ENCODE results near the gene APIP. TPM values are rescaled to one million over a fixed set of nuclear protein-coding genes. Genes with fewer than 3 reads are reported as not detected.

Gene APIP
- total RNA-seq, 1 donor from 2014 or later = 25.1 TPM

DNA sequence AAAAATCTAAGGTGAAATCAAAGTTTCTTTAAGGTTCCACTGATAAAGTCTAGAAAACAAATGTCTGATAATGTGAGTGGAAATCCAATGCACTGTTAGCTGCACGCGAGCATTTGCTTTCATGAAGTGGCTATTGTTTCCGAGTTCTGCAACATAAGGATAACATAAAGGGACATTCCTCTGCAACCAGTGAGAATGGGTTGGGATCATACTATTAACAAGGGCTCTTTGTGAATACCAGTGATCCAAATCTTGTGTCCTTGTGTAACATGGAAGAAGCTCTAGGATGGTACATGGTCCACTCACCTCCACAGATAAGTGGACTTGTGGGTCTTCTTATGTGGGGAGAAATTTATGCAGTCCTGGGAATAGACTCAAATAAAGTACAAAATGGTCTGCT is 24.6 kb downstream of the APIP start:
- Mint-ChIP-seq H3K9me3 (peaks cover 6% of the 10 kb centered on the region), H3K27ac (ENCODE audit: unreplicated experiment) (no peak overlapping the region), H3K27me3 (ENCODE audit: low read depth) (no peaks in the 10 kb centered on the region), H3K36me3 (ENCODE audit: low read depth) (peaks cover 14% of the 10 kb centered on the region), H3K4me1 (peaks cover 5% of the 10 kb centered on the region), H3K4me3 (no peak overlapping the region)
- TF ChIP-seq, protein P1, sequence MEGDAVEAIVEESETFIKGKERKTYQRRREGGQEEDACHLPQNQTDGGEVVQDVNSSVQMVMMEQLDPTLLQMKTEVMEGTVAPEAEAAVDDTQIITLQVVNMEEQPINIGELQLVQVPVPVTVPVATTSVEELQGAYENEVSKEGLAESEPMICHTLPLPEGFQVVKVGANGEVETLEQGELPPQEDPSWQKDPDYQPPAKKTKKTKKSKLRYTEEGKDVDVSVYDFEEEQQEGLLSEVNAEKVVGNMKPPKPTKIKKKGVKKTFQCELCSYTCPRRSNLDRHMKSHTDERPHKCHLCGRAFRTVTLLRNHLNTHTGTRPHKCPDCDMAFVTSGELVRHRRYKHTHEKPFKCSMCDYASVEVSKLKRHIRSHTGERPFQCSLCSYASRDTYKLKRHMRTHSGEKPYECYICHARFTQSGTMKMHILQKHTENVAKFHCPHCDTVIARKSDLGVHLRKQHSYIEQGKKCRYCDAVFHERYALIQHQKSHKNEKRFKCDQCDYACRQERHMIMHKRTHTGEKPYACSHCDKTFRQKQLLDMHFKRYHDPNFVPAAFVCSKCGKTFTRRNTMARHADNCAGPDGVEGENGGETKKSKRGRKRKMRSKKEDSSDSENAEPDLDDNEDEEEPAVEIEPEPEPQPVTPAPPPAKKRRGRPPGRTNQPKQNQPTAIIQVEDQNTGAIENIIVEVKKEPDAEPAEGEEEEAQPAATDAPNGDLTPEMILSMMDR (conservative IDR thresholded peaks at IDR 0.05) = no peak
- no peak for DNase-seq (ENCODE audit: low read depth, low spot score)

DNA sequence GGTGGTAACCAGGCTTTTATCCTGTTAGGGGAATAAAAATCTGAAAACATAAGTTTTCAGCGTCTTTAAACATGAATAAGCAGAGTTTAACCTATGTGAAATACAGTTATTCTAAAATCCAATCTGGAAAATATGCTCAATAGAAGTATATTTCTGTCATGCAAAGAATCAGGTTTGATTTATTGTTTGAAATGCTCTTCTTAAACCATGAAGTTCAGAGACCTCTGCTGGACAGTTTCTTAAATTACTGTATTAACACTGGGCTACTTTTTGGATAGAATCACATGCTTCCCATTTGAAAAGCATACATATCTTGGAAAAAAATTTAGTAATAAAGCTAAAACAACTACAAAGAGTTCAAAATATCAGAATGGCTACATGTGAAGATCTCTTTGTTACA is 25.4 kb downstream of the APIP start:
- Mint-ChIP-seq H3K36me3 (ENCODE audit: low read depth) (peaks cover 6% of the 10 kb centered on the region), H3K27me3 (ENCODE audit: low read depth) (no peaks in the 10 kb centered on the region), H3K27ac (ENCODE audit: unreplicated experiment) (no peak overlapping the region), H3K4me1 (peaks cover 5% of the 10 kb centered on the region), H3K4me3 (no peak overlapping the region), H3K9me3 (no peaks in the 10 kb centered on the region)
- TF ChIP-seq, protein P1 (conservative IDR thresholded peaks at IDR 0.05) = peak; percentile 70
- DNase-seq (ENCODE audit: low read depth, low spot score) = no peak

DNA sequence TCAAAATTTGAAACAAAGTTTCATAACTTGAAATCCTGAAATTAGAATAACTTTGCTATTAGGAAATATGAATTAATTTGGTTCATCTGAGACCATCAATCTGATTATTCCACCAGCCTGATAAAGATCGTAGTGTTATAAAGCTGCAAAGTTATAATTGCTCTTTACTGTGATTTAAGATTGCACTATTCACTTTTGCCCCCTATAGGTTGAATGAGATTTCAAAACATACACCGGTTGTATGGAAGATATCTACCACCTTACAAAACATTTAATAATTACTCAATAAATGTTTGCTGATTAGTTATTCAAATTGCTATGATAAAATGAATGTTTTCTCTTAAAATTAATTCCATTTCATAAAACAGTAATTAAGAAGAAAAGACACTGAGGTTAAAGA is 26.1 kb downstream of the APIP start:
- peaks cover 5% of the 10 kb centered on the region for H3K36me3 Mint-ChIP-seq (ENCODE audit: low read depth)
- H3K4me1 Mint-ChIP-seq = peaks cover 5% of the 10 kb centered on the region
- H3K27ac Mint-ChIP-seq (ENCODE audit: unreplicated experiment) = no peak overlapping the region
- H3K27me3 Mint-ChIP-seq (ENCODE audit: low read depth) = no peaks in the 10 kb centered on the region
- H3K4me3 Mint-ChIP-seq = no peak overlapping the region
- H3K9me3 Mint-ChIP-seq = no peaks in the 10 kb centered on the region
- DNase-seq (ENCODE audit: low read depth, low spot score) = no peak
- TF ChIP-seq, protein P1 (conservative IDR thresholded peaks at IDR 0.05) = peak; percentile 64

DNA sequence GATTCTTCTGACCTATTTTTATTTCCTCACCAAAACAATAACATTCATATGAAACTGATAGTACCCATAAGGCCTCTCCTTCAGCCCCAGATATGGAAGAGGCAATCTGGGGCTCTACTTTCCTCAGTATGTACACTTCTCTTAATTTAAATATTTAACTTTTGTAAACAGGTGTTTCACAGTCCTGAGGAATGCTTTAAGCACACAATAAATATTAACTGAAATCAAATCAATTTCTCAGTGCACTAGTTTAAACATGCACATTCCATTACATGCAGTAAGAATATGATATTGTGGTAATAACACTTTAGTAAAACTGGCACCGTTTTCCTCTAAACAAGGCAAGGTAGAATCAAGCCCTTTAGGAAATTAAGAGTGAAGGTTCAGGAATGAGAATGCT is 28.9 kb downstream of the APIP start:
- peaks cover 10% of the 10 kb centered on the region for H3K36me3 Mint-ChIP-seq (ENCODE audit: low read depth)
- H3K4me3 Mint-ChIP-seq = no peak overlapping the region
- no peak overlapping the region for H3K27ac Mint-ChIP-seq (ENCODE audit: unreplicated experiment)
- no peaks in the 10 kb centered on the region for H3K9me3 Mint-ChIP-seq
- no peaks in the 10 kb centered on the region for H3K27me3 Mint-ChIP-seq (ENCODE audit: low read depth)
- TF ChIP-seq, protein P1 (conservative IDR thresholded peaks at IDR 0.05) = no peak
- no peak for DNase-seq (ENCODE audit: low read depth, low spot score)
- H3K4me1 Mint-ChIP-seq = peaks cover 5% of the 10 kb centered on the region

DNA sequence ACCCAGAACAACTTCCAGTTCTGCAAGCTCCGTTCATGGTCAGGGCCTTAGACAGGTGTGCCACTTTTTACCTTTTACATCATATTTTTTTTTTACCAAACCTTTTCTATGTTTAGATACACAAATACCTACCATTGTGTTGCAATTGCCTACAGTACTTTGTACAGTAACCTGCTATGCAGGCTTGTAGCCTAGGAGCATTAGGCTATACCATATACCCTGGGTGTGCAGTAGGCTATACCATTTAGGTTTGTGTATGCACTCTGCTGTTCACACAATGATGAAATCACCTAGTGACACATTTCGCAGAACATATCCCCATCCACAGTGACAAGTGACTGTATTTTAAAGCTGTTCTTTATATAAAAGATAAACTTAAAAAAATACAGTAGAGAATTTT is 29.6 kb downstream of the APIP start:
- H3K27ac Mint-ChIP-seq (ENCODE audit: unreplicated experiment) = no peak overlapping the region
- H3K4me1 Mint-ChIP-seq = peaks cover 5% of the 10 kb centered on the region
- DNase-seq (ENCODE audit: low read depth, low spot score) = no peak
- peaks cover 15% of the 10 kb centered on the region for H3K36me3 Mint-ChIP-seq (ENCODE audit: low read depth)
- peaks cover 1% of the 10 kb centered on the region for H3K9me3 Mint-ChIP-seq
- H3K4me3 Mint-ChIP-seq = no peak overlapping the region
- no peaks in the 10 kb centered on the region for H3K27me3 Mint-ChIP-seq (ENCODE audit: low read depth)
- TF ChIP-seq, protein P1 (conservative IDR thresholded peaks at IDR 0.05) = no peak

DNA sequence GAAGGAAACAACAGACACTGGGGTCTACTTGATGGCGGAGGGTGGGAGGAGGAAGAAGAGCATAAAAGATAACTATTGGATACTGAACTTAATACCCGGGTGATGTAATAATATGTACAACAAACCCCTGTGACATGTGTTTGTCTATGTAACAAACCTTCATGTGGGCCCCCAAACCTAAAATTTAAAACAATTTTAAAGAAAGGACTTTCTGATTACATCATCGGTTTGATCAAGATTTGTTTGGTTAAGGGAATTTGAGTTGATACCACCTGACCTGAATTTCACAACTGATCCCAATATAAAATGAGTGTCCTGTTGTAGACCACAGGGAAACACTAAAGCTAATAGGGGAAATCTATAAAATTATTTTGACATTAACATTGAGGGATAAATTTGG is 34.3 kb downstream of the APIP start:
- DNase-seq (ENCODE audit: low read depth, low spot score) = no peak
- Mint-ChIP-seq H3K4me3 (no peak overlapping the region), H3K4me1 (no peaks in the 10 kb centered on the region), H3K36me3 (ENCODE audit: low read depth) (peaks cover 23% of the 10 kb centered on the region), H3K27ac (ENCODE audit: unreplicated experiment) (no peak overlapping the region), H3K27me3 (ENCODE audit: low read depth) (no peaks in the 10 kb centered on the region), H3K9me3 (peaks cover 2% of the 10 kb centered on the region)
- TF ChIP-seq, protein P1 (conservative IDR thresholded peaks at IDR 0.05) = no peak
